NCI-H526 treated with DMSO at 0.1 percent for 48 hours (cell line): ENCODE results near the gene SYNE4.

Source experiments
- DNase-seq: peaks from one replicate; lab custom pipeline; 2025; lab: John Stamatoyannopoulos, UW

Gene SYNE4

DNA sequence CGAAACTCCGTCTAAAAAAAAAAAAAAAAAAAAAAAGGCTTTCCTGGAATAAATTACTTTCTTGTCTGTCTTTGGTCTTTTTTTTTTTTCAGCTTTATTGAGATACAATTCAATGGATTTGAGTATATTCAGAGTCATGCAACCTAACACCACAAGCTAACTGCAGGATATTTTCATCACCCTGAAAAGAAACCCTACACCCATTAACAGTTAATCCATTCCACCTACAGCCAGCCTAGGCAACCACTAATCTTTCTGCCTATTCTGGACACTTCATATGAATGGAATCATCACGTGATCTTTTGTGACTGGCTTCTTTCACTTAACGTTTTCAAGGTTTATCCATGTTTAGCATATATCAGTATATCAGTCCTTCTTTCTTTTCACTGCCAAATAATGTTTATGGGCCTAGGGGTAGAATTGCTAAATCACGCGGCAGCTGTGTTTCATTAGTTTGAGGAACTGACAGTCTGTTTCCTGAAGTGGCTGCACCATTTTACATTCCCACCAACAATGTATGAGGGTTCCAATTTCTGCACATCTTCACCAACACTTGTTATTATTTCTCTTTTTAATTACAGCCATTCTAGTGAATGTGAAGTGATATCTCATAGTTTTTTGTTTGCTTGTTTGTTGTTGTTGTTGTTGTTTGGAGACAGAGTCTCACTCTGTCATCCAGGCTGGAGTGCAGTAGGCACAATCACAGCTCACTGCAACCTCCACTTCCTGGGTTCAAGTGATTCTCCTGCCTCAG lies 52.6 kb downstream of the SYNE4 start:
- no peak for DNase-seq
